Spleen (tissue), 11 donors: Measurements from ENCODE around the gene TXLNG. TPM values are rescaled to one million over a fixed set of nuclear protein-coding genes. Genes with fewer than 3 reads are reported as not detected.

Source experiments
- DNase-seq: peaks from one replicate; pipeline ENCODE4 v3.0.0-alpha.2; 2020
- H3K27ac ChIP-seq, 8 donors: fragments of 200-600 bp; sonication (generic) in 7 of 8; 1 replicate in 4 of 8; 2 replicates in 4 of 8; pipeline versions ENCODE4 v1.5.0 to v1.8.0; 2016 to 2021; ENCODE audit warnings: inconsistent platforms in 4 of 8, mild to moderate bottlenecking in 4 of 8, moderate library complexity in 1 of 8
- H3K27me3 ChIP-seq, 7 donors: fragments of 200-600 bp; sonication (generic) in 6 of 7; replicated peaks in 1 of 7; 1 replicate in 4 of 7; 2 replicates in 3 of 7; pipeline versions ENCODE4 v1.5.0 to v1.8.0; 2016 to 2021; ENCODE audit warnings: inconsistent platforms in 3 of 7, mild to moderate bottlenecking in 1 of 7
- H3K36me3 ChIP-seq, 6 donors: fragments of 200-600 bp; sonication (generic) in 5 of 6; 1 replicate in 4 of 6; 2 replicates in 2 of 6; pipeline versions ENCODE4 v1.5.0 to v1.8.0; 2016 to 2021; ENCODE audit warnings: inconsistent platforms in 2 of 6
- H3K4me1 ChIP-seq, 6 donors: fragments of 200-600 bp; sonication (generic) in 5 of 6; 1 replicate in 3 of 6; 2 replicates in 3 of 6; pipeline versions ENCODE4 v1.5.0 to v1.8.0; 2016 to 2021; ENCODE audit warnings: inconsistent platforms in 3 of 6
- H3K4me3 ChIP-seq, 8 donors: fragments of 200-600 bp; sonication (generic) in 7 of 8; 1 replicate in 4 of 8; 2 replicates in 4 of 8; pipeline versions ENCODE4 v1.5.0 to v1.8.0; 2016 to 2021; ENCODE audit warnings: inconsistent platforms in 4 of 8, mild to moderate bottlenecking in 4 of 8, moderate library complexity in 2 of 8
- H3K9me3 ChIP-seq, 8 donors: fragments of 200-600 bp; sonication (generic) in 7 of 8; 1 replicate in 4 of 8; 2 replicates in 4 of 8; pipeline versions ENCODE4 v1.5.0 to v1.8.0; 2016 to 2021; ENCODE audit warnings: inconsistent platforms in 4 of 8
- POLR2A ChIP-seq, 3 donors: fragments of 450-650 bp; IDR thresholded peaks; one replicate each; pipeline ENCODE4 v1.5.1; 2017; ENCODE audit warnings: antibody characterized with exemption in 3 of 3, mild to moderate bottlenecking in 1 of 3
- POLR2AphosphoS5 ChIP-seq, 3 donors: sonication (generic); formaldehyde crosslinking; IDR thresholded peaks; one replicate each; pipeline ENCODE4 v1.5.1; 2017; ENCODE audit warnings: antibody characterized with exemption in 3 of 3
- WGBS, 5 donors: extraction: QIAGEN DNeasy Blood & Tissue Kit in 3 of 5; methylation state at CpG; one replicate each; pipeline versions ENCODE4 v1.1.5 to v1.1.7; 2013 to 2018; 5-methylcytosine and 5-hydroxymethylcytosine counted together
- intact Hi-C: fragments of 100-400 bp; cut with DNase I; formaldehyde crosslinking; loops from one replicate; pipeline ENCODE4 v1.15.0; 2023; ENCODE audit warnings: low total_unique reads
- polyA plus RNA-seq, 3 donors: library from polyadenylated mRNA; stranded (reverse); fragments of 200-250 nt; gene quantifications; one replicate each; pipeline ENCODE4 v1.2.1, GENCODE V29; 2013
- total RNA-seq, 7 donors: library from RNA; depleted of rRNA in 3 of 7; stranded (reverse); fragments of >200 nt in 3 of 7; fragmentation: NEBNext Ultra II Directional in 4 of 7; extraction: Animal tissue kit (Norgen Biotek cat#: 25700) in 4 of 7; gene quantifications; one replicate each; pipeline versions ENCODE4 v1.1.0 to v1.2.1, GENCODE V29; 2016 to 2021
- TF ChIP-seq, protein P1 (sequence below), 11 experiments: fragments of 200-600 bp in 7 of 11; fragments of 450-650 bp in 4 of 11; sonication (generic) in 4 of 11; IDR thresholded peaks in 8 of 11; conservative IDR thresholded peaks in 3 of 11; 1 replicate in 7 of 11; 2 replicates in 4 of 11; pipeline versions ENCODE4 v1.4.0 to v1.8.0; 2016 to 2021; ENCODE audit warnings: antibody characterized with exemption in 11 of 11, inconsistent platforms in 4 of 11, mild to moderate bottlenecking in 1 of 11
- donor health status: healthy with polysubstance abuse.
- donor health status: DM: no; HTN: no; CAD: no; lungs with moderate emphysema.
- donor health status: DM: no; HTN: no; CAD: no.
- donor health status: Bipolar disorder and iron deficiency.
- donor health status: healthy.
- donor health status: DM: no; HTN: no; CAD: no.
- donor health status: DM: yes; HTN: yes; CAD: no.

The TXLNG gene
- total and polyA plus RNA-seq, 10 donors = 7.8 to 20.2 (median 12.7) TPM

DNA sequence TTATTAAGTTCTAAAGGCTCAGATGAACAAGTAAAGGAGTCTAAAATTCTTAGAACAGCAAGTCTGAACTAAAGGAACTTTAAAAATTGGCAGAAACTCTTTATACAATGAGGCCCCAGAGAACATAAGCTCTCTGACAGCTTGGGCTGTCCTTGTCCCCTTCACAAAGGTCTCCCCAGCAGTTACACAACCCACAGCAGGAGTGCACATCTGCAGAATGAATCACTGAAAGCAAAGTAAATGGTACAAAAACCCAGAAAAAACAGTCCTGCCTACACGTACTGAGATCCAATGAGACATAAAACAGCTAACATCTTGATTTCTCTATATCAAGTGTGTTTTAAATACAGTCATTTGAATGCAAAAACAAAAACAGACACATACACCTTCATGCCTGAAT lies 65.2 kb downstream of the TXLNG start:
- Histone ChIP-seq H3K4me3 (no peak overlapping the region), H3K9me3 (no peaks in the 10 kb centered on the region), H3K4me1 (no peaks in the 10 kb centered on the region), H3K27ac (no peak overlapping the region), H3K27me3 (no peaks in the 10 kb centered on the region), H3K36me3 (peaks cover 0 to 96% (median 36%) of the 10 kb centered on the region in 6 donors)
- intact Hi-C loops = no loop called here
- TF ChIP-seq POLR2AphosphoS5 (IDR thresholded peaks at IDR 0.05) (no peak), POLR2A (IDR thresholded peaks at IDR 0.05) (no peak)
- TF ChIP-seq, protein P1, sequence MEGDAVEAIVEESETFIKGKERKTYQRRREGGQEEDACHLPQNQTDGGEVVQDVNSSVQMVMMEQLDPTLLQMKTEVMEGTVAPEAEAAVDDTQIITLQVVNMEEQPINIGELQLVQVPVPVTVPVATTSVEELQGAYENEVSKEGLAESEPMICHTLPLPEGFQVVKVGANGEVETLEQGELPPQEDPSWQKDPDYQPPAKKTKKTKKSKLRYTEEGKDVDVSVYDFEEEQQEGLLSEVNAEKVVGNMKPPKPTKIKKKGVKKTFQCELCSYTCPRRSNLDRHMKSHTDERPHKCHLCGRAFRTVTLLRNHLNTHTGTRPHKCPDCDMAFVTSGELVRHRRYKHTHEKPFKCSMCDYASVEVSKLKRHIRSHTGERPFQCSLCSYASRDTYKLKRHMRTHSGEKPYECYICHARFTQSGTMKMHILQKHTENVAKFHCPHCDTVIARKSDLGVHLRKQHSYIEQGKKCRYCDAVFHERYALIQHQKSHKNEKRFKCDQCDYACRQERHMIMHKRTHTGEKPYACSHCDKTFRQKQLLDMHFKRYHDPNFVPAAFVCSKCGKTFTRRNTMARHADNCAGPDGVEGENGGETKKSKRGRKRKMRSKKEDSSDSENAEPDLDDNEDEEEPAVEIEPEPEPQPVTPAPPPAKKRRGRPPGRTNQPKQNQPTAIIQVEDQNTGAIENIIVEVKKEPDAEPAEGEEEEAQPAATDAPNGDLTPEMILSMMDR (IDR thresholded peaks at IDR 0.05 in 8 of 11, conservative IDR thresholded peaks at IDR 0.05 in 3 of 11) = no peak
- 76 to 85% (median 81%) methylated on average over 1 of the region's 1 CpG for WGBS, 5 donors
- DNase-seq = no peak

DNA sequence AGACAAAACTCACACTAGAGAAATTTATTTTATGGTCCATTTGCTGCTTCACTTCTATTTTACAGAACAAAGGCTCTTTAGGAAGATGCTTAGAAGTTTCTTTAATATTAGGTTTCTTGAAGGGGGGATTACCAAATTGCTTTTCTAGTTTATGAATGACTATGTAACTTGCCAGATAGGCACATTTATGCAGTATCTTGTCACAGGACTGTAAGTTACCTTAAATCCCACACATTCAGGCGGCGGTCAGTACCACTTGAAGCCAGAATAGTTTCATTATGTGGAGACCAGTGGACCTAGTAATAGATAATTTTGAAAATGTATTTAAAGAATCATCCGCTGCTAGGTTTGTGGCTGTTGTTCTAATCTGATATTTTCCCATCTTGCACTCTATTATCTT lies 65.6 kb downstream of the TXLNG start:
- H3K4me3 ChIP-seq = no peak overlapping the region
- no peak for DNase-seq
- WGBS, 5 donors = 88 to 95% (median 91%) methylated on average over 2 to 3 of the region's 3 CpGs
- peaks cover under 1 to 96% (median 35%) of the 10 kb centered on the region in 6 donors for H3K36me3 ChIP-seq
- no peaks in the 10 kb centered on the region for H3K9me3 ChIP-seq
- no peak overlapping the region for H3K27ac ChIP-seq
- TF ChIP-seq POLR2A (IDR thresholded peaks at IDR 0.05) = no peak
- TF ChIP-seq, protein P1 (IDR thresholded peaks at IDR 0.05 in 8 of 11, conservative IDR thresholded peaks at IDR 0.05 in 3 of 11) = no peak
- TF ChIP-seq POLR2AphosphoS5 (IDR thresholded peaks at IDR 0.05) = no peak
- H3K27me3 ChIP-seq = no peaks in the 10 kb centered on the region
- intact Hi-C loops = no loop called here
- H3K4me1 ChIP-seq = no peaks in the 10 kb centered on the region

DNA sequence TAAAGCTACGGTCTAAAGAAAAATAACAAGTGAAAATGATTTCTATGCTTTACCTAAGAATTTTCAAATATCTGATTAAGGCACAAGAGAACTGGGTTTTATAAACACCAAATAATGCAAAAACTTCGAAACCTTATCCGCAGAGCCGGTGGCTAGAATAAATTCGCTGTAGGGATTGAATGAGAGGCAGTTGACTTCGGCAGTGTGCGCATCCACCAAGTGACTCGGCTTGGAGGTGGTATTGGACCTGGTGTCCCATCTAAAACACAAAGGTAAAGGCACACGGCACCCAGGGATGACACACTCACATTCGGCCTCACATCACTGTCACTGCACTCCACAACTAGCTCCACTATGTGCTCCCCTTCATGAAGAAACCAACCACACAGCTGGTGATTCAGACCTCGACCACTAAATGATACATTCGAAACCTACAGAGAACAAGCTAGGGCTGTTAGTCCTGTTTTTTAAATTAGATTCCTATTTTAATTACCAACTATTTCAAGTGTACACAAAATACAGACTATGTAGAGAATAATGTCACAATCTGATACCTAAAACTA lies 66.4 kb downstream of the TXLNG start:
- intact Hi-C loops = no loop called here
- DNase-seq = no peak
- Histone ChIP-seq H3K4me3 (no peak overlapping the region), H3K9me3 (no peaks in the 10 kb centered on the region), H3K4me1 (no peaks in the 10 kb centered on the region), H3K27me3 (no peaks in the 10 kb centered on the region), H3K27ac (no peak overlapping the region), H3K36me3 (peaks cover 2 to 96% (median 31%) of the 10 kb centered on the region in 6 donors)
- 80 to 94% (median 93%) methylated on average over 12 of the region's 12 CpGs for WGBS, 5 donors
- TF ChIP-seq POLR2AphosphoS5 (IDR thresholded peaks at IDR 0.05) = no peak

DNA sequence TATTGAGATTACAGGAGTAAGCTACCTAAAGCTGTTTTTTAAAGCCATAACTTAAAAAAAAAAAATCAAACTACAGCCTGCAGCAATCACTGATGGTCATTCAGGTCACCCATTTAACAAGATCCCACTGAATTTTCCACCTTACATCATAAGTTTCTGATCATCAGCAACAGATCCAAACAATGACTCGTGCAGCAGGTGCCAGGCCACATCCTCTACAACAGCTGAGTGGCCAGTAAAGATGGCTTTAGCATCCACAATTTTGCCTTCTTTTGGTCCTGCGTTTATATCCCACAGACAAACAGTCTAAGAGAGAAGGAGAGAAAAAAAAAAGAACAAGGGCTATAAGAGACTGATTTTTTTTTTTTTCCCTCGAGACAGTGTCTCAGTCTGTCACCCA lies 67.3 kb downstream of the TXLNG start:
- Histone ChIP-seq H3K4me3 (no peak overlapping the region), H3K4me1 (no peaks in the 10 kb centered on the region), H3K9me3 (no peaks in the 10 kb centered on the region), H3K27me3 (no peaks in the 10 kb centered on the region), H3K36me3 (peaks cover 2 to 96% (median 27%) of the 10 kb centered on the region in 6 donors), H3K27ac (no peak overlapping the region)
- intact Hi-C loops = no loop called here
- TF ChIP-seq, protein P1 (IDR thresholded peaks at IDR 0.05 in 8 of 11, conservative IDR thresholded peaks at IDR 0.05 in 3 of 11) = no peak
- no peak for TF ChIP-seq POLR2A (IDR thresholded peaks at IDR 0.05)
- no peak for TF ChIP-seq POLR2AphosphoS5 (IDR thresholded peaks at IDR 0.05)
- 76 to 96% (median 88%) methylated on average over 2 to 3 of the region's 3 CpGs for WGBS, 5 donors
- no peak for DNase-seq
